Endothelial cell (in vitro differentiated cells): ENCODE measurements around the gene RAPGEF1. TPM values are rescaled to one million over a fixed set of nuclear protein-coding genes. Genes with fewer than 3 reads are reported as not detected.

Source experiments
- DNase-seq: peaks from one replicate; pipeline ENCODE4 v3.0.0; 2021; ENCODE audit warnings: low spot score
- H3K27ac Mint-ChIP-seq: one replicate; pipeline ENCODE4 v1.8.0; 2021; ENCODE audit warnings: mixed read lengths, inconsistent platforms; ENCODE audit not compliant: unreplicated experiment
- H3K27me3 Mint-ChIP-seq: one replicate; pipeline ENCODE4 v1.8.0; 2021; ENCODE audit warnings: mild to moderate bottlenecking, moderate library complexity, mixed read lengths, inconsistent platforms; ENCODE audit not compliant: unreplicated experiment
- H3K36me3 Mint-ChIP-seq: one replicate; pipeline ENCODE4 v1.8.0; 2021; ENCODE audit warnings: mild to moderate bottlenecking, low read depth, mixed read lengths, inconsistent platforms; ENCODE audit not compliant: unreplicated experiment
- H3K4me1 Mint-ChIP-seq: one replicate; pipeline ENCODE4 v1.8.0; 2021; ENCODE audit warnings: mild to moderate bottlenecking, mixed read lengths, inconsistent platforms; ENCODE audit not compliant: unreplicated experiment
- H3K4me3 Mint-ChIP-seq: one replicate; pipeline ENCODE4 v1.8.0; 2021; ENCODE audit warnings: mild to moderate bottlenecking, mixed read lengths, inconsistent platforms; ENCODE audit not compliant: unreplicated experiment
- H3K9me3 Mint-ChIP-seq: one replicate; pipeline ENCODE4 v1.8.0; 2021; ENCODE audit warnings: mixed read lengths, inconsistent platforms; ENCODE audit not compliant: unreplicated experiment
- total RNA-seq: library from RNA; stranded (reverse); fragmentation: NEBNext Ultra II Directional; extraction: Animal tissue kit (Norgen Biotek cat#: 25700); gene quantifications from one replicate; pipeline ENCODE4 v1.2.1, GENCODE V29; 2021; ENCODE audit not compliant: unreplicated experiment
- TF ChIP-seq, protein P1 (sequence below): fragments of 200-600 bp; sonication (generic); IDR thresholded peaks from one replicate; pipeline ENCODE4 v1.5.0; 2021; ENCODE audit warnings: antibody characterized with exemption; ENCODE audit not compliant: unreplicated experiment

The RAPGEF1 gene
- total RNA-seq, 1 donor from 2014 or later: 226 TPM

DNA sequence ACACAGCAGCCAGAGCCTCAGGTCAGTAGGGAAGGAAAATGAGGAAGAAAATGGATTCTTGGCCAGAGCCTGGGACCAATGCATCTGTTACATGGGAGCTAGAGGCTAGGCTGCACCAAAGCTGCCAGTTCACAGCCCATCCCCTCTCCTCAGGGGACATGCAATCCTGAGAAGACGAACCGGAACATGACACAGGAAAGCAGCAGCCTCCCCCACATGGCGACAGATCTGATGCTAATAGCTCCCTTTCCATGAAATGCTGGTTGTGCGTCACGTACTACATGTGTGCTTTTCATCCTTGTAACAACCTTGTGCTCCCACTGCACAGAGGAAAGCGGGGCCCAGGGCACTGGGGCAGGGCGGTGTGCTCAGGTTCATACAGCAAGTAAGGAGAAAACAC lies 127.0 kb downstream of the RAPGEF1 start:
- no peak for DNase-seq

DNA sequence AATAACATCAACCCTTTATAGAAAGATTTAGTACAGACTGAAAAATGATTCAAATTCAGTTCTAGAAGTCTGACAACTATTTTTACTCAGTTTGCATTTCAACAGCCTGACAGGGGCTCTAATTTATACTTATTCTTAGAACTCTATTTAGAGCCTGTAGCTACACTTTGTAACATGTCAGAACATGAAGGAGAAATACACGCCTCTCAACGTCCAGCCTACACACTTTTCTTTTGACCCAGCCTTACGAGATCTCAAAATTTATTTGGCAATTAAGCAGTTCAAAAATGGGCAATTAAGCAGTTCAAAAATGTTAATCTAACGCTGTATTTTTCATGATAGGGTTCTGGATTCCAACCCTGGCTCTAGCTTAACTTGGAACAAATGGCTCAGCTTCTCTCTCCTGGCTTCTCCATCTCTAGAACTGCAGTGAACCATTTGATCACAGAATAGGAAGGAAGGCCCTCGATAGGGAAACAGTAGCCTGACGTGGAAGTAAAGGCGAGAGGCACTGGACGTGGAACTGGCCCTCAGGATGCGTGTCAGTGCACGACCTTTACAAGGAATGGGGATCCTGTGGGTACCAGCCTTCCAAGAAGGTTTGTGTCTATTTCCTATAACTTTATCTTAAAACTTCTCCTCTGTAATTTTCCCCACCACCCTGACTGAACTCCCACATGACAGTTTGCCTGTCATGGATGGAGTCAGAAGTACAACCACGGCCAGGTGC lies 128.1 kb downstream of the RAPGEF1 start:
- peaks cover 24% of the 10 kb centered on the region for H3K27me3 Mint-ChIP-seq
- peak overlapping the region; percentile 52 for H3K4me3 Mint-ChIP-seq
- no peak overlapping the region for H3K27ac Mint-ChIP-seq
- peaks cover 68% of the 10 kb centered on the region for H3K36me3 Mint-ChIP-seq
- no peak for DNase-seq
- H3K9me3 Mint-ChIP-seq: no peaks in the 10 kb centered on the region
- TF ChIP-seq, protein P1, sequence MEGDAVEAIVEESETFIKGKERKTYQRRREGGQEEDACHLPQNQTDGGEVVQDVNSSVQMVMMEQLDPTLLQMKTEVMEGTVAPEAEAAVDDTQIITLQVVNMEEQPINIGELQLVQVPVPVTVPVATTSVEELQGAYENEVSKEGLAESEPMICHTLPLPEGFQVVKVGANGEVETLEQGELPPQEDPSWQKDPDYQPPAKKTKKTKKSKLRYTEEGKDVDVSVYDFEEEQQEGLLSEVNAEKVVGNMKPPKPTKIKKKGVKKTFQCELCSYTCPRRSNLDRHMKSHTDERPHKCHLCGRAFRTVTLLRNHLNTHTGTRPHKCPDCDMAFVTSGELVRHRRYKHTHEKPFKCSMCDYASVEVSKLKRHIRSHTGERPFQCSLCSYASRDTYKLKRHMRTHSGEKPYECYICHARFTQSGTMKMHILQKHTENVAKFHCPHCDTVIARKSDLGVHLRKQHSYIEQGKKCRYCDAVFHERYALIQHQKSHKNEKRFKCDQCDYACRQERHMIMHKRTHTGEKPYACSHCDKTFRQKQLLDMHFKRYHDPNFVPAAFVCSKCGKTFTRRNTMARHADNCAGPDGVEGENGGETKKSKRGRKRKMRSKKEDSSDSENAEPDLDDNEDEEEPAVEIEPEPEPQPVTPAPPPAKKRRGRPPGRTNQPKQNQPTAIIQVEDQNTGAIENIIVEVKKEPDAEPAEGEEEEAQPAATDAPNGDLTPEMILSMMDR: no peak
- peaks cover 12% of the 10 kb centered on the region for H3K4me1 Mint-ChIP-seq

More for the DNA sequence above, 127.0 kb downstream of the RAPGEF1 start:
- Mint-ChIP-seq H3K27me3 (peaks cover 20% of the 10 kb centered on the region), H3K9me3 (no peaks in the 10 kb centered on the region), H3K36me3 (peaks cover 69% of the 10 kb centered on the region), H3K4me3 (peak overlapping the region; percentile 16), H3K27ac (peak overlapping the region; percentile 78), H3K4me1 (peaks cover 11% of the 10 kb centered on the region)
- TF ChIP-seq, protein P1: no peak

DNA sequence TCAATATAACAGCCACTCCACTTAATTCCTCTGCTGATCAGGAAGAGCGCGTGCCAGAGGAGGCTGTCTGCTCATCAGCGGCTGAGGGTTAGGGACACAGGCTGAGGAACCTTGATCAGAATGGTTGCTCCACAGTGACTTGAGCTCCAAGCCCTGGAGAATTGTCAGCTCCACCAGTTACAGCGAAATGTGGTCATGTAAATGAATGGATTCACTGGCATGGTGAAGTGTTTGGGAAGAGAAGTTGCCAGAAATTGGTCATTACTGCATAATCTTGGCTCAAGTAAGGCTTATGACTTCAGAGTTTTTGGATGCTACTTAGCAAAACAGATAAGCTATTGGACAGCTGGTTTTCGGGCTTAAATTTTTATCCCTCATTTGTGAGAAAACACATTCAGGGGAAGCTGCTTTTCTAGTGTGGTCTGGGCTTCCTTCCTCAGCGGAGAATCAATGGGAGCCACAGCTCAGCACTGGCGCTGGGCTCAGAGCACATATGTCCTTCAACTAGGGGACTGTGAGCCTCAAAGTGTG lies 129.6 kb downstream of the RAPGEF1 start:
- H3K4me3 Mint-ChIP-seq: no peak overlapping the region
- peaks cover 12% of the 10 kb centered on the region for H3K4me1 Mint-ChIP-seq
- DNase-seq: no peak
- TF ChIP-seq, protein P1: no peak
- peaks cover 18% of the 10 kb centered on the region for H3K27me3 Mint-ChIP-seq
- peaks cover 68% of the 10 kb centered on the region for H3K36me3 Mint-ChIP-seq
- no peak overlapping the region for H3K27ac Mint-ChIP-seq
- no peaks in the 10 kb centered on the region for H3K9me3 Mint-ChIP-seq

DNA sequence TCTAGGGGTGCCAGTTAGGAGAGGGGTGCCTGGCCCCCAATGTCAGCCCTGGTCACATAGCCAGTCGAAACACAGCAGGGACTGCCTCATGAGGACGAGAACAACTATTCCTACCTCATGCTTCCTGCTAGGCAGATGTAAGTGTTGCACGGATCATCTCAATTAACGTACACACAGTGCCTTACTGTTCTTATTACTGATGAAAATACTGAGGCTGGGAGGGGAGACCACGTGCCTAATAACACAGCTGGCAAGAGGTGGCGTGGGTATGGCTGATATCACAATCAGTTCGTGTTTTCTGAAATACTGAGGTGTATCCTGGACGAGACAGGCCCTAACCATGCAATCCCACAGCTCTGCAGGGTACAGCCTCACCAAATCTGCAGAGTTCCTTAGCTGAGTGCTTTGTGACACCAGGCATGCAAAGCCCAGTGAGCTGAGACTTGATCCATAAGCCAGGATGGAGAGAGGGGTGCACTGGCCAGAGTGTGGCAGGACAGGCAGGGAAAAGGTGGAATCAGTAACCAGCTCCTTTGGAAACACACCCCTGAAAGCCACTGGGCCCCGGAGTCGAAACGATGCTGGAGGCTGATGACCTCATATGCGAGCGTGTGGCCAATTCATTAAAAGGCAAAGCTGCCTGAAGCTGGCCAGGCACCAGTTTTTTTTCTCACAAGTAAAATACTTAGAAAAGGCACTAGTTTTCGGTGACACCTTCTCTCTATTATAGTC lies 130.6 kb downstream of the RAPGEF1 start:
- H3K9me3 Mint-ChIP-seq: no peaks in the 10 kb centered on the region
- peaks cover 75% of the 10 kb centered on the region for H3K36me3 Mint-ChIP-seq
- peaks cover 18% of the 10 kb centered on the region for H3K27me3 Mint-ChIP-seq
- no peak for DNase-seq
- peak overlapping the region; percentile 36 for H3K27ac Mint-ChIP-seq
- TF ChIP-seq, protein P1: no peak
- peak overlapping the region; percentile 14 for H3K4me3 Mint-ChIP-seq
- peaks cover 12% of the 10 kb centered on the region for H3K4me1 Mint-ChIP-seq
